Activated CD8-positive, alpha-beta T cell treated with anti-CD3 and anti-CD28 coated beads for 36 hours (primary cell): ENCODE data around the gene SMIM21. TPM values are rescaled to one million over a fixed set of nuclear protein-coding genes. Genes with fewer than 3 reads are reported as not detected.

ENCODE experiments used
- ATAC-seq: fragments of 200-7000 bp; cut with Tn5 transposase; one replicate; pipeline ENCODE4 v1.10.0; 2021; ENCODE audit warnings: mild to moderate bottlenecking, moderate library complexity
- CTCF ChIA-PET: fragments of 350-600 bp; sonication (Branson Sonifier 250); formaldehyde crosslinking; loops from one replicate; lab custom pipeline; 2021; ENCODE audit warnings: antibody characterized with exemption; lab: Charles Lee
- POLR2A ChIA-PET: fragments of 350-600 bp; sonication (Branson Sonifier 250); formaldehyde crosslinking; loops from one replicate; lab custom pipeline; 2021; ENCODE audit warnings: antibody characterized with exemption; lab: Charles Lee
- DNase-seq: peaks from one replicate; pipeline ENCODE4 v3.0.0-alpha.2; 2020
- H3K27ac Mint-ChIP-seq: one replicate; pipeline ENCODE4 v1.8.0; 2021; ENCODE audit warnings: mild to moderate bottlenecking, mixed read lengths
- H3K27me3 Mint-ChIP-seq: one replicate; pipeline ENCODE4 v1.8.0; 2021; ENCODE audit warnings: mixed read lengths
- H3K36me3 Mint-ChIP-seq: one replicate; pipeline ENCODE4 v1.8.0; 2021; ENCODE audit warnings: low read depth, mixed read lengths
- H3K4me1 Mint-ChIP-seq: one replicate; pipeline ENCODE4 v1.8.0; 2021; ENCODE audit warnings: low read depth, mixed read lengths
- H3K4me3 Mint-ChIP-seq: one replicate; pipeline ENCODE4 v1.8.0; 2021; ENCODE audit warnings: mild to moderate bottlenecking, moderate library complexity, mixed read lengths
- H3K9me3 Mint-ChIP-seq: one replicate; pipeline ENCODE4 v1.8.0; 2021; ENCODE audit warnings: mixed read lengths
- CTCF ChIP-seq: fragments of 200-600 bp; IDR thresholded peaks from one replicate; pipeline ENCODE4 v1.8.0; 2022; ENCODE audit warnings: antibody characterized with exemption, mild to moderate bottlenecking
- intact Hi-C: fragments of 100-400 bp; cut with micrococcal nuclease; formaldehyde crosslinking; loops from one replicate; pipeline ENCODE4 v1.10.0; 2022
- total RNA-seq, 2 experiments: library from RNA; stranded (reverse); gene quantifications; one replicate each; pipeline ENCODE4 v1.2.3, GENCODE V29; 2021

The SMIM21 gene
- total RNA-seq, 2 experiments from 2014 or later = not detected

- Mint-ChIP-seq H3K36me3 (no peaks in the 10 kb centered on the region), H3K4me3 (no peak overlapping the region), H3K27me3 (peaks cover 1% of the 10 kb centered on the region), H3K9me3 (no peaks in the 10 kb centered on the region), H3K4me1 (no peaks in the 10 kb centered on the region), H3K27ac (no peak overlapping the region)
- ChIA-PET CTCF (no interaction called here), POLR2A (no interaction called here)
- DNase-seq (no peak), ATAC-seq (no peak)
- no peak for TF ChIP-seq CTCF
- intact Hi-C loops = no loop called here
Measured at GRCh38 chr18:75375341-75375740, 52.2 kb downstream of the SMIM21 start.

DNA sequence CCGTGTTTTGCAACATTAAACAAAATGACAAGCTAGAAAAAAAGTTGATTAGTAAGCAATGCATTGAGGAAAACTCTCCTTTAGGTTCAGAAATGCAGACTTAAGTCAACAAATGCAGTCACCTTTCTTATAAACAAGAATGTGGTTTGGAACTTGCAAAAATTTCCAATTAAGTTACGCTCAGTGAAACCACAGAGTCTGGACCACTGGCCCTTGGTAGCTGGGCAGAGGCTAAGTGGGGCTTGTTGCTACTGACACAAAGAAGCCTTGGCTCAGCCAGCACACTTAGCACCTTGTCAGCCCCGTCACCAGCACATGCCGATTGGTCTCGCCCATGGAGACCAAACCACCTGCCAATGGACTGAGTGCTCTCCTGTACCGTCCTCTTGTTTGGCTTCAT lies 53.0 kb downstream of the SMIM21 start:
- peaks cover 1% of the 10 kb centered on the region for H3K27me3 Mint-ChIP-seq
- no peaks in the 10 kb centered on the region for H3K4me1 Mint-ChIP-seq
- no peak for TF ChIP-seq CTCF
- no peaks in the 10 kb centered on the region for H3K36me3 Mint-ChIP-seq
- no peak overlapping the region for H3K27ac Mint-ChIP-seq
- CTCF ChIA-PET = no interaction called here
- no peak for ATAC-seq
- POLR2A ChIA-PET = no interaction called here
- intact Hi-C loops = no loop called here
- no peak for DNase-seq
- no peaks in the 10 kb centered on the region for H3K9me3 Mint-ChIP-seq
- H3K4me3 Mint-ChIP-seq = no peak overlapping the region

DNA sequence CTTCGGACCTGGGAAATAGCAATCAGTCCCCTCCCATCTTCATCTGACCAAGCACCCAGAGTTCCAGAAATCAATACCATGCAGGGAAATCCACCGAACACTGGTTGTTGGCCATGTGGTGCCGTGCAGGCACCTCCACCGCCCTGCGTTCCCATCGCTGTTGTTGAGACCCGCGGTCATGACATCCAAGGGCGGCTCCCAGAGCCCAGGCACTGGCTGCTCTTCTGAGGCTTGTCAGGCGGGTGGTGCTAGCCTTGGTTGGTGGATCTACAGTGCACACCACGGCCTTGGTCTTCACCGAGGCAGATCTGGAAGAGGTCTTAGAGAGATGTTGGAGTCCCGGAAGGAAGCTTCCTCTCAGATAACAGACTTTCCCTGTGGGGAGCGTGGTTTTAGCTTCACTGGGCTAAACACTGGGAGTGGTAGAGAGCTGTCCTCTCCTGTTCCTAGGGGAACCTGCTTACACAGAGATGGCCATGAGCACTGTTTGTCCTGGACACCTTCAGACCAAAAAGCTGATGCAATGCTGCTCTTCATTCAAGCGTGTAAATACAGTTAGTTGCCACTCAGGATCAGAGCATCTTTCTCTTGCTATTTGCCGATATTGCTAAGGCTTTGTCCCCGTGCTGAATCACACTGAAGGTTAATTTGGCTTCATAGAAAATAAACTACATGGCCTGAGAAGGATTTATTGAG lies 58.3 kb downstream of the SMIM21 start:
- no peaks in the 10 kb centered on the region for H3K27me3 Mint-ChIP-seq
- no peaks in the 10 kb centered on the region for H3K4me1 Mint-ChIP-seq
- H3K9me3 Mint-ChIP-seq = no peaks in the 10 kb centered on the region
- no peak overlapping the region for H3K27ac Mint-ChIP-seq
- no peak overlapping the region for H3K4me3 Mint-ChIP-seq
- no peak for ATAC-seq
- intact Hi-C loops = no loop called here
- no peak for TF ChIP-seq CTCF
- no peaks in the 10 kb centered on the region for H3K36me3 Mint-ChIP-seq
- ChIA-PET CTCF (no interaction called here), POLR2A (no interaction called here)
- DNase-seq = no peak

DNA sequence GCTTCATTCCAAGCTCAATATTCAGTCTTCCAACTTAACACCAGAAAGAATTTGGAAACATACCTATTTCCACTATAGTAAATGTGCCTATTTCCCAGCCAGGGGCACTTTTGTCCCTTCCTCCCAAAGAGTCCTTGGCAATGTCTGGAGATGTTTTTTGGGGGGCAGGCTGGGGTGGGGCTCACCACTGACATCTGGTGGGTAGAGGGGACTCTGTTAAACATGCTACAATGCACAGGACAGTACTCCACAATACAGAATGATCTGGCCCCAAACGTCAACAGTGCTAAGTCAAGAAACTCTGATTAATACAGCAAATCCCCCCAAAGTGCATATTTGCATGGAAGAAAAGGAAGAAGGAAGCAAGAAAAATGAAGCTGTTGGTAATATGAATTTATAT lies 61.7 kb downstream of the SMIM21 start:
- Mint-ChIP-seq H3K4me3 (no peak overlapping the region), H3K36me3 (no peaks in the 10 kb centered on the region), H3K27me3 (no peaks in the 10 kb centered on the region), H3K9me3 (no peaks in the 10 kb centered on the region), H3K27ac (no peak overlapping the region), H3K4me1 (no peaks in the 10 kb centered on the region)
- intact Hi-C loops = no loop called here
- CTCF ChIA-PET = interaction anchor here (0.6 kb wide), 1 partner anchor 101 kb away, joined by 4 read pairs; no protein-coding TSS in a partner anchor
- POLR2A ChIA-PET = interaction anchor here (0.6 kb wide), 1 partner anchor 52 kb away, joined by 6 read pairs; no protein-coding TSS in a partner anchor
- TF ChIP-seq CTCF = no peak
- DNase-seq (no peak), ATAC-seq (no peak)

DNA sequence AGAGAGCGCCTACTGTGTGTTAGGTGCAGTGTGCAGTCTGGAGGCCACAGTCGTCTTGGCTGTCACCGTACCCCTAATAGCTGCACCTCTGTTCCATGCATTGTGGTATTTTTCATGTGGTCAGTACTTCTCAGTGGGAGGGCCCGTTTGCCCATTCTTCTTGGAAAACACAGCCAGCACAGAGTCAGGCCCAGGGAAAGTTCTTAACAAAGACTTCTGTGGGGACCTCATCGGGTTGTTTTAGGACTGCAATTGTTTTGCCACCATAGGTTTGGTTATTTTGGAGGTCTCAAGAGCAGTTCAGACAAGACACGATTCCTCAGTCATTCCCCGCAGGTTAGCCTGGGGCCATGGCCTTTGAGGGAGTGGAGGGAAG lies 62.3 kb downstream of the SMIM21 start:
- Mint-ChIP-seq H3K4me3 (no peak overlapping the region), H3K27ac (no peak overlapping the region), H3K9me3 (no peaks in the 10 kb centered on the region), H3K27me3 (no peaks in the 10 kb centered on the region), H3K36me3 (no peaks in the 10 kb centered on the region), H3K4me1 (no peaks in the 10 kb centered on the region)
- intact Hi-C loops = no loop called here
- POLR2A ChIA-PET = interaction anchor here (0.6 kb wide), 1 partner anchor 53 kb away, joined by 6 read pairs; no protein-coding TSS in a partner anchor
- CTCF ChIA-PET = interaction anchor here (0.6 to 2.0 kb wide), 2 partner anchors 100 to 712 kb away, joined by 4 read pairs; no protein-coding TSS in a partner anchor
- DNase-seq = no peak
- TF ChIP-seq CTCF = no peak
- no peak for ATAC-seq
